Measurements from ENCODE around the gene OBSL1.

Gene OBSL1

GRCh38 chr2:219539926-219540678 is 31.2 kb downstream of the OBSL1 start:
- TF ChIP-seq PKNOX1 (IDR thresholded peaks at IDR 0.05) (no peak), LEF1 (IDR thresholded peaks at IDR 0.05; ENCODE audit: borderline replicate concordance) (no peak), ELF4 (IDR thresholded peaks at IDR 0.05) (no peak), FOXM1 (IDR thresholded peaks at IDR 0.05; ENCODE audit: borderline replicate concordance) (no peak), SUZ12 (IDR thresholded peaks at IDR 0.05) (no peak), TARDBP (IDR thresholded peaks at IDR 0.05) (no peak), CTBP1 (IDR thresholded peaks at IDR 0.05; ENCODE audit: borderline replicate concordance) (no peak), FOXA1 (IDR thresholded peaks at IDR 0.05) (no peak), BHLHE40 (IDR thresholded peaks at IDR 0.05; ENCODE audit: borderline replicate concordance) (no peak), SP1 (IDR thresholded peaks at IDR 0.05) (no peak), ZNF384 (IDR thresholded peaks at IDR 0.05) (no peak), ARNT (IDR thresholded peaks at IDR 0.05) (no peak), L3MBTL2 (conservative IDR thresholded peaks at IDR 0.05) (no peak), NFRKB (IDR thresholded peaks at IDR 0.05) (no peak), HDGF (IDR thresholded peaks at IDR 0.05; ENCODE audit: borderline replicate concordance) (no peak), FOXK2 (IDR thresholded peaks at IDR 0.05) (no peak)
- CTCF ChIA-PET = interaction anchor here (0.9 to 2.2 kb wide), 11 partner anchors 14 to 136 kb away, joined by 3 to 23 read pairs (median 5); partner anchors contain the start of gene STK11IP
- POLR2A ChIA-PET = no interaction called here
- no peak for DNase-seq (ENCODE audit: extremely low spot score)

DNA sequence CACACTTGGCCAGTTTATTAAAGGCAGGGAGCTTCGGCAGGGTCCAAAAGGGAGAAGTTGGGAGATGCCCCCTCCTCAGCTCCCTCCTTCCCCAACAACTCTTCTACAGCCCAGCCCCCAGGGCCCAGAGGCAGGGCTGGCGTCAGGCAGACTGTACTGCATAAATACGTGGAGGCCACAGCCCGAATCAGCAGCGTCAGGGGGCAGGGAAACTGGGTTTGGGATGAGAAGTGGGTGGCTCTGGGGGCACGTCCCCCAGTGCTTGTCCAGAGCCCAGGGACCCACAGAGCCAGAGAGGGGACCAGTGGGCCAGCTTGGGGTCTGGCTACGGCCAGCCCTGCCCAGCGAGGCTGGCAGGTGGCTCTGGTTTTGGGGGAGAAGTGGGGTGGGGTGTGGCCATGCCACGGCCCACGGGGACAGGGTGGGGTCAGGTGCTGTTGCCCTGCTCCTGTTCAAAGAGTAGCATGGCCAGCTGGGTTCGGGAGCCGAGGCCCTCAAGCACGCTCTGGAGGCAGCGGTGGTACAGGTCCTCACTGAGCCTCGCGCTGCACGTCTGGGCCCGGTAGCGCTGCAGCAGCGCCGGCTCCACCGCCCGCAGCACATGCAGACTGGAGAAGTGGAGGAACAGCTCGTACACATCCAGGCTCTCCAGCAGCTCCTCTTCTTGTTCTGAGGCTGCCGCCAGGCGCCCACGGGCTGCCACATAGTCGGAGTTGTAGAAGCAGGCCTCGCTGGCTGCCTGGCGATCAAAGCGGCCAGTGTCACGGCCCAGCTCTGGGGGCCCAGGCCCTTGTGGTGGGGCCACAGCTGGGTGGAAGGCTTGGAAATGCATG is 32.2 kb downstream of the OBSL1 start:
- POLR2A ChIA-PET = no interaction called here
- TF ChIP-seq CTBP1 (IDR thresholded peaks at IDR 0.05; ENCODE audit: borderline replicate concordance) (no peak), HDGF (IDR thresholded peaks at IDR 0.05; ENCODE audit: borderline replicate concordance) (no peak), NFRKB (IDR thresholded peaks at IDR 0.05) (no peak), ELF4 (IDR thresholded peaks at IDR 0.05) (no peak), FOXM1 (IDR thresholded peaks at IDR 0.05; ENCODE audit: borderline replicate concordance) (no peak), FOXA1 (IDR thresholded peaks at IDR 0.05) (no peak), FOXK2 (IDR thresholded peaks at IDR 0.05) (no peak), TARDBP (IDR thresholded peaks at IDR 0.05) (no peak), ARNT (IDR thresholded peaks at IDR 0.05) (no peak), SP1 (IDR thresholded peaks at IDR 0.05) (no peak), SUZ12 (IDR thresholded peaks at IDR 0.05) (no peak), L3MBTL2 (conservative IDR thresholded peaks at IDR 0.05) (no peak), ZNF384 (IDR thresholded peaks at IDR 0.05) (no peak), LEF1 (IDR thresholded peaks at IDR 0.05; ENCODE audit: borderline replicate concordance) (no peak), PKNOX1 (IDR thresholded peaks at IDR 0.05) (no peak), BHLHE40 (IDR thresholded peaks at IDR 0.05; ENCODE audit: borderline replicate concordance) (no peak)
- CTCF ChIA-PET = interaction anchor here (0.9 to 1.1 kb wide), 2 partner anchors 21 to 83 kb away, joined by 3 read pairs; no protein-coding TSS in a partner anchor
- DNase-seq (ENCODE audit: extremely low spot score) = no peak

GRCh38 chr2:219538504-219538951 is 32.8 kb downstream of the OBSL1 start:
- ChIA-PET CTCF (interaction anchor here (0.8 to 1.1 kb wide), 2 partner anchors 9 to 20 kb away, joined by 3 to 4 read pairs; no protein-coding TSS in a partner anchor), POLR2A (no interaction called here)
- no peak for DNase-seq (ENCODE audit: extremely low spot score)
- no peak for TF ChIP-seq TARDBP (IDR thresholded peaks at IDR 0.05)
- no peak for TF ChIP-seq FOXK2 (IDR thresholded peaks at IDR 0.05)
- TF ChIP-seq ZNF384 (IDR thresholded peaks at IDR 0.05) = no peak
- TF ChIP-seq NFRKB (IDR thresholded peaks at IDR 0.05) = no peak
- TF ChIP-seq FOXM1 (IDR thresholded peaks at IDR 0.05; ENCODE audit: borderline replicate concordance) = no peak
- no peak for TF ChIP-seq SUZ12 (IDR thresholded peaks at IDR 0.05)
- no peak for TF ChIP-seq ELF4 (IDR thresholded peaks at IDR 0.05)
- TF ChIP-seq CTBP1 (IDR thresholded peaks at IDR 0.05; ENCODE audit: borderline replicate concordance) = no peak
- TF ChIP-seq FOXA1 (IDR thresholded peaks at IDR 0.05) = no peak
- TF ChIP-seq L3MBTL2 (conservative IDR thresholded peaks at IDR 0.05) = no peak
- TF ChIP-seq BHLHE40 (IDR thresholded peaks at IDR 0.05; ENCODE audit: borderline replicate concordance) = no peak
- TF ChIP-seq LEF1 (IDR thresholded peaks at IDR 0.05; ENCODE audit: borderline replicate concordance) = no peak
- TF ChIP-seq HDGF (IDR thresholded peaks at IDR 0.05; ENCODE audit: borderline replicate concordance) = no peak
- no peak for TF ChIP-seq ARNT (IDR thresholded peaks at IDR 0.05)
- TF ChIP-seq SP1 (IDR thresholded peaks at IDR 0.05) = no peak
- TF ChIP-seq PKNOX1 (IDR thresholded peaks at IDR 0.05) = no peak

DNA sequence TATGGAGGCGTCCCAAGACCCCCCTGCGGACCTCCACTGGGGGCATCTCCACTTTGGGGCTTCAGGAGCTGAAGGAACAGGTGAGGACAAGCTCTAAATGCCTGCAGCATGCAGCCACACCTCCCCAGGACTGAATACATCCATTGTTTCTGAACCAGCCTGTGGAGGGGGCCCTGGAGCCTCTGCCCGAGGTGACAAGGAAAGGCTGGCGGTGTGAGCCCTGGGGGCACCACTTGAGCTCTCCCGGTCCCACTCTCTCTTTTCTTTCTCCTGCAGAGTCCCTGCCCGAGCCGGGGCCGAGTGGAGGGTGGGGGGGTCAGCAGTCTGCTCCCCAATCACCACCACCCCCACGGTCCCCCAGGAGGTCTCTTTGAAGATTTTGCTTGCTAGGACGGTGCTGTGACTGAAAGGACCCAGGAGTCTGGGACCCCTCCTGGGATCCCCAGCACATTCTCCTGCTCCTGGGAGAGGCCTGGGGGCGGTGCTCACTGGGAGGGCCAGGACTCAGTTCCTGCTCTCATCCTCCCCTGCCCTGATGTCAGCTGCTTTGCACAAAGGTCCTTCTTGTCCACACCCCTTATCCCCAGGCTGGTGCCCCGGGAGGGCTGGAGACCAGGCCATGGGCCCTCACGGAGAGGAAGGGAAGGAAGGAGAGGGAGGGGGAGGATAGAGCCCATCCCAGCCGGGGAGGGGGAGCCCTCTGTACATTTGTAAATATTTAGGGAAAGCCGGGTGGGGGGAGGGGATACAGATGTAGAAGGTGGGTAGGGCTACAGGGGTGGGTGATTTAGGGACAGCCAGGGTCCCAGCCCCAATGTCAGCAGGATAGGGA is 33.5 kb downstream of the OBSL1 start:
- POLR2A ChIA-PET = interaction anchor here (1.0 to 1.1 kb wide), 2 partner anchors 9 to 58 kb away, joined by 3 to 7 read pairs; no protein-coding TSS in a partner anchor
- TF ChIP-seq NFRKB (IDR thresholded peaks at IDR 0.05) (no peak), HDGF (IDR thresholded peaks at IDR 0.05; ENCODE audit: borderline replicate concordance) (no peak), CTBP1 (IDR thresholded peaks at IDR 0.05; ENCODE audit: borderline replicate concordance) (no peak), BHLHE40 (IDR thresholded peaks at IDR 0.05; ENCODE audit: borderline replicate concordance) (no peak), LEF1 (IDR thresholded peaks at IDR 0.05; ENCODE audit: borderline replicate concordance) (no peak), L3MBTL2 (conservative IDR thresholded peaks at IDR 0.05) (no peak), TARDBP (IDR thresholded peaks at IDR 0.05) (no peak), FOXM1 (IDR thresholded peaks at IDR 0.05; ENCODE audit: borderline replicate concordance) (no peak), SP1 (IDR thresholded peaks at IDR 0.05) (no peak), PKNOX1 (IDR thresholded peaks at IDR 0.05) (no peak), SUZ12 (IDR thresholded peaks at IDR 0.05) (no peak), ARNT (IDR thresholded peaks at IDR 0.05) (no peak), ELF4 (IDR thresholded peaks at IDR 0.05) (no peak), ZNF384 (IDR thresholded peaks at IDR 0.05) (no peak), FOXA1 (IDR thresholded peaks at IDR 0.05) (no peak), FOXK2 (IDR thresholded peaks at IDR 0.05) (no peak)
- CTCF ChIA-PET = interaction anchor here (0.8 to 1.1 kb wide), 3 partner anchors 8 to 19 kb away, joined by 3 to 4 read pairs (median 4); no protein-coding TSS in a partner anchor
- no peak for DNase-seq (ENCODE audit: extremely low spot score)
